ENCODE results near the gene FRRS1L.

GRCh38 chr9:109113892-109114609 is 53.0 kb downstream of the FRRS1L start:
- no peak for TF ChIP-seq CTCF (IDR thresholded peaks at IDR 0.05)
- TF ChIP-seq EP300 (IDR thresholded peaks at IDR 0.05), result no peak
- TF ChIP-seq POLR2A (IDR thresholded peaks at IDR 0.05), result no peak

Measured in stomach (tissue), 4 donors.